IMR-90 (cell line): ENCODE data around the gene LRP3. TPM values are rescaled to one million over a fixed set of nuclear protein-coding genes. Genes with fewer than 3 reads are reported as not detected.

Experiments
- ATAC-seq: fragments of 200-7000 bp; cut with Tn5 transposase; 2 replicates; pipeline ENCODE4 v1.9.1; 2020; ENCODE audit warnings: low read depth, mild to moderate bottlenecking, moderate library complexity
- BruUV-seq: library from RNA; stranded (reverse); fragments of 400-500 nt; replicated peaks from 2 replicates; lab custom pipeline; 2021; lab: Mats Ljungman, UMichigan
- CTCF ChIA-PET: fragments of 300-600 bp; formaldehyde crosslinking; extraction: SDS; loops from one replicate; lab custom pipeline; 2021; ENCODE audit warnings: antibody characterized with exemption; lab: Yijun Ruan, JAX
- POLR2A ChIA-PET: fragments of 300-600 bp; sonication (Branson Sonifier 250); formaldehyde crosslinking; loops from one replicate; lab custom pipeline; 2022; ENCODE audit warnings: antibody characterized with exemption; ENCODE audit not compliant: unreplicated experiment; lab: Charles Lee
- DNase-seq: peaks from one replicate; pipeline ENCODE4 v3.0.0; 2013
- H2AFZ ChIP-seq: replicated peaks from 2 replicates; pipeline ENCODE3; 2013; ENCODE audit warnings: low read length, mild to moderate bottlenecking; ENCODE audit not compliant: poor library complexity
- H2AK5ac ChIP-seq: 2 replicates; pipeline ENCODE4 v1.6.1; 2013; ENCODE audit warnings: low read depth, low read length, inconsistent platforms
- H2AK9ac ChIP-seq: replicated peaks from 2 replicates; pipeline ENCODE3; 2013; ENCODE audit warnings: mild to moderate bottlenecking, low read depth, low read length, moderate library complexity; ENCODE audit not compliant: poor library complexity
- H2BK120ac ChIP-seq: 2 replicates; pipeline ENCODE4 v1.6.1; 2013; ENCODE audit warnings: low read depth, low read length, inconsistent platforms
- H2BK15ac ChIP-seq: 3 replicates; pipeline ENCODE4 v1.6.1; 2013; ENCODE audit warnings: low read depth, low read length, inconsistent platforms
- H2BK20ac ChIP-seq: 2 replicates; pipeline ENCODE4 v1.6.1; 2013; ENCODE audit warnings: low read depth, mild to moderate bottlenecking, inconsistent platforms, low read length, moderate library complexity
- H2BK5ac ChIP-seq: 2 replicates; pipeline ENCODE4 v1.6.1; 2013; ENCODE audit warnings: mild to moderate bottlenecking, low read depth, low read length, inconsistent platforms; ENCODE audit not compliant: poor library complexity, severe bottlenecking
- H3K14ac ChIP-seq: replicated peaks from 2 replicates; pipeline ENCODE4 v1.6.1; 2013; ENCODE audit warnings: low read depth, low read length, inconsistent platforms
- H3K18ac ChIP-seq: 2 replicates; pipeline ENCODE4 v1.6.1; 2013; ENCODE audit warnings: low read depth, low read length, control low read depth
- H3K23ac ChIP-seq: 2 replicates; pipeline ENCODE4 v1.6.1; 2013; ENCODE audit warnings: low read depth, low read length, inconsistent platforms
- H3K27ac ChIP-seq: 2 replicates; pipeline ENCODE4 v1.5.1; 2013; ENCODE audit warnings: mild to moderate bottlenecking, control low read depth, low read length; ENCODE audit not compliant: insufficient read depth
- H3K27me3 ChIP-seq: 2 replicates; pipeline ENCODE4 v1.6.1; 2013; ENCODE audit warnings: low read length; ENCODE audit not compliant: control insufficient read depth, insufficient read depth
- H3K36me3 ChIP-seq: 2 replicates; pipeline ENCODE4 v1.6.1; 2013; ENCODE audit warnings: low read length, mixed read lengths; ENCODE audit not compliant: control insufficient read depth, insufficient read depth
- H3K4ac ChIP-seq: 2 replicates; pipeline ENCODE4 v1.6.1; 2013; ENCODE audit warnings: low read depth, low read length, inconsistent platforms
- H3K4me1 ChIP-seq: 2 replicates; pipeline ENCODE4 v1.6.1; 2013; ENCODE audit warnings: low read length, mixed read lengths; ENCODE audit not compliant: control insufficient read depth, insufficient read depth
- H3K4me2 ChIP-seq: 2 replicates; pipeline ENCODE4 v1.6.1; 2013; ENCODE audit warnings: low read depth, mild to moderate bottlenecking, control low read depth, low read length, moderate library complexity
- H3K4me3 ChIP-seq: 2 replicates; pipeline ENCODE4 v1.5.1; 2013; ENCODE audit warnings: low read depth, mild to moderate bottlenecking, control low read depth, low read length, moderate library complexity; ENCODE audit not compliant: insufficient read depth
- H3K56ac ChIP-seq: 2 replicates; pipeline ENCODE4 v1.6.1; 2013; ENCODE audit warnings: low read length, inconsistent platforms; ENCODE audit not compliant: insufficient read depth; ENCODE audit errors: extremely low read depth
- H3K79me1 ChIP-seq, 2 experiments: 2 replicates each; pipeline ENCODE4 v1.6.1; 2013; ENCODE audit warnings: low read length in 2 of 2, inconsistent platforms in 1 of 2, low read depth in 1 of 2
- H3K9ac ChIP-seq: 2 replicates; pipeline ENCODE4 v1.6.1; 2013; ENCODE audit warnings: low read depth, low read length, control low read depth
- H3K9me1 ChIP-seq: 2 replicates; pipeline ENCODE4 v1.6.1; 2013; ENCODE audit warnings: low read length, inconsistent platforms; ENCODE audit not compliant: insufficient read depth
- H3K9me3 ChIP-seq: 2 replicates; pipeline ENCODE4 v1.6.1; 2013; ENCODE audit warnings: low read length; ENCODE audit not compliant: control insufficient read depth, insufficient read depth
- H4K20me1 ChIP-seq: 2 replicates; pipeline ENCODE4 v1.6.1; 2013; ENCODE audit warnings: low read length, inconsistent platforms; ENCODE audit not compliant: insufficient read depth
- H4K5ac ChIP-seq: 2 replicates; pipeline ENCODE4 v1.6.1; 2013; ENCODE audit warnings: mild to moderate bottlenecking, low read depth, low read length, control low read depth
- H4K8ac ChIP-seq, 2 experiments: 2 replicates each; pipeline ENCODE4 v1.6.1; 2013; ENCODE audit warnings: low read depth in 2 of 2, low read length in 2 of 2, control low read depth in 1 of 2, inconsistent platforms in 1 of 2
- H4K91ac ChIP-seq: 2 replicates; pipeline ENCODE4 v1.6.1; 2013; ENCODE audit warnings: low read depth, low read length, inconsistent platforms; ENCODE audit not compliant: insufficient read depth
- CHD1 ChIP-seq: IDR thresholded peaks from 2 replicates; pipeline ENCODE4 v1.6.1; 2012; ENCODE audit warnings: low read depth, low read length, improper control_type of control experiment
- MXI1 ChIP-seq: IDR thresholded peaks from 2 replicates; pipeline ENCODE4 v1.6.1; 2012; ENCODE audit warnings: low read depth, mild to moderate bottlenecking, low read length, moderate library complexity, borderline replicate concordance
- RFX5 ChIP-seq: IDR thresholded peaks from 2 replicates; pipeline ENCODE4 v1.8.0; 2012; ENCODE audit warnings: low read depth, mild to moderate bottlenecking, low read length, moderate library complexity
- WGBS, 2 experiments: methylation state at CpG; one replicate each; pipeline versions ENCODE4 v1.1.5 to v1.1.7; 2013; ENCODE audit warnings: missing lambda C conversion rate in 2 of 2; ENCODE audit not compliant: insufficient read length in 1 of 2; ENCODE audit errors: extremely low coverage in 2 of 2; 5-methylcytosine and 5-hydroxymethylcytosine counted together
- dilution Hi-C: fragments of 300-500 bp; cut with HindIII; formaldehyde crosslinking; loops from one replicate; pipeline ENCODE4 v1.14.3; 2018; ENCODE audit warnings: low sequenced_read_pairs; ENCODE audit not compliant: unreplicated experiment
- in situ Hi-C: fragments of 300-500 bp; cut with MboI; formaldehyde crosslinking; loops from 3 replicates; pipeline ENCODE4 v1.14.3; 2019; ENCODE audit warnings: low sequenced_read_pairs, inconsistent platforms, mixed read lengths
- intact Hi-C: fragments of 100-400 bp; cut with micrococcal nuclease; formaldehyde crosslinking; loops from 2 replicates; pipeline ENCODE4 v1.10.0; 2022
- polyA plus RNA-seq, 3 experiments: library from polyadenylated mRNA; depleted of rRNA; stranded (reverse); fragments of >200 nt; gene quantifications; 2 replicates each; pipeline ENCODE4 v1.2.3, GENCODE V29; 2012; ENCODE audit warnings: low replicate concordance in 1 of 3
- total RNA-seq: library from RNA; depleted of rRNA; stranded (reverse); fragments of >200 nt; gene quantifications from 2 replicates; pipeline ENCODE4 v1.2.3, GENCODE V29; 2012
- TF ChIP-seq, protein P1 (sequence below): fragments of 150-350 bp; IDR thresholded peaks from 2 replicates; pipeline ENCODE4 v1.6.1; 2016; ENCODE audit warnings: low read depth, mild to moderate bottlenecking, low read length, moderate library complexity, borderline replicate concordance

Gene LRP3
- total and polyA plus RNA-seq, 2 of the 4 experiments (the other 2 are of a cell fraction) = 8.4 to 20.2 TPM

GRCh38 chr19:33146209-33146608 is 47.9 kb upstream of the LRP3 start:
- no peak overlapping the region for H3K56ac ChIP-seq
- H4K20me1 ChIP-seq = no peaks in the 10 kb centered on the region
- H2BK5ac ChIP-seq = no peak overlapping the region
- ChIA-PET CTCF (interaction anchor here (0.5 to 0.7 kb wide), 2 partner anchors 259 to 1157 kb away, joined by 3 to 4 read pairs; no protein-coding TSS in a partner anchor), POLR2A (interaction anchor here (0.7 kb wide), 1 partner anchor 236 kb away, joined by 5 read pairs; no protein-coding TSS in a partner anchor)
- H3K9me1 ChIP-seq = no peaks in the 10 kb centered on the region
- ATAC-seq (no peak), DNase-seq (no peak)
- H3K9ac ChIP-seq = no peak overlapping the region
- H2AFZ ChIP-seq = no peak overlapping the region
- peaks cover 2% of the 10 kb centered on the region; the same call in 1 of the 2 replicates for H3K27me3 ChIP-seq
- intact Hi-C loops (no loop called here), dilution Hi-C loops (no loop called here), in situ Hi-C loops (no loop called here)
- H4K91ac ChIP-seq = no peak overlapping the region
- H3K4me2 ChIP-seq = no peak overlapping the region
- H3K14ac ChIP-seq = no peak overlapping the region
- no peak overlapping the region for H2AK5ac ChIP-seq
- no peaks in the 10 kb centered on the region for H3K9me3 ChIP-seq
- no peak overlapping the region for H4K5ac ChIP-seq
- H4K8ac ChIP-seq = no peak overlapping the region
- H3K18ac ChIP-seq = no peak overlapping the region
- 100% methylated on average over 1 of the region's 9 CpGs; no CpG with 5 or more reads in 1 of the 2 experiments for WGBS, 2 experiments
- no peak overlapping the region for H3K23ac ChIP-seq
- H2BK120ac ChIP-seq = no peak overlapping the region
- no peak overlapping the region for H3K4me3 ChIP-seq
- no peak overlapping the region for H3K4ac ChIP-seq
- no peak overlapping the region for H3K27ac ChIP-seq
- H3K4me1 ChIP-seq = no peaks in the 10 kb centered on the region; the same call in 1 of the 2 replicates
- H3K79me1 ChIP-seq = no peaks in the 10 kb centered on the region
- H2BK15ac ChIP-seq = no peak overlapping the region
- H3K36me3 ChIP-seq = no peaks in the 10 kb centered on the region
- H2AK9ac ChIP-seq = no peak overlapping the region
- no TSS peak for BruUV-seq
- no peak for TF ChIP-seq MXI1
- TF ChIP-seq, protein P1, sequence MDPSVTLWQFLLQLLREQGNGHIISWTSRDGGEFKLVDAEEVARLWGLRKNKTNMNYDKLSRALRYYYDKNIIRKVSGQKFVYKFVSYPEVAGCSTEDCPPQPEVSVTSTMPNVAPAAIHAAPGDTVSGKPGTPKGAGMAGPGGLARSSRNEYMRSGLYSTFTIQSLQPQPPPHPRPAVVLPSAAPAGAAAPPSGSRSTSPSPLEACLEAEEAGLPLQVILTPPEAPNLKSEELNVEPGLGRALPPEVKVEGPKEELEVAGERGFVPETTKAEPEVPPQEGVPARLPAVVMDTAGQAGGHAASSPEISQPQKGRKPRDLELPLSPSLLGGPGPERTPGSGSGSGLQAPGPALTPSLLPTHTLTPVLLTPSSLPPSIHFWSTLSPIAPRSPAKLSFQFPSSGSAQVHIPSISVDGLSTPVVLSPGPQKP = no peak
- no peak for TF ChIP-seq RFX5
- no peak for TF ChIP-seq CHD1
- no peak overlapping the region for H2BK20ac ChIP-seq
